ENCODE data around the gene C14orf132.

Gene C14orf132

GRCh38 chr14:96121660-96122395, 82.7 kb downstream of the C14orf132 start:
- TF ChIP-seq SNAI2 (CRISPR knock-in tag; IDR thresholded peaks at IDR 0.05) (no peak), TCF4 (CRISPR knock-in tag; IDR thresholded peaks at IDR 0.05; ENCODE audit: borderline replicate concordance) (no peak), ARNTL (CRISPR knock-in tag; IDR thresholded peaks at IDR 0.05; ENCODE audit: borderline replicate concordance, low read depth) (no peak), ZNF70 (CRISPR knock-in tag; IDR thresholded peaks at IDR 0.05) (no peak), GLIS3 (CRISPR knock-in tag; IDR thresholded peaks at IDR 0.05) (no peak), ZC3H10 (CRISPR knock-in tag; IDR thresholded peaks at IDR 0.05) (no peak), ZNF8 (CRISPR knock-in tag; IDR thresholded peaks at IDR 0.05) (no peak), ZNF565 (CRISPR knock-in tag; conservative IDR thresholded peaks at IDR 0.05; ENCODE audit: low read depth) (no peak), PATZ1 (CRISPR knock-in tag; IDR thresholded peaks at IDR 0.05; ENCODE audit: borderline replicate concordance) (no peak), CSRNP3 (CRISPR knock-in tag; IDR thresholded peaks at IDR 0.05) (no peak), RARB (CRISPR knock-in tag; IDR thresholded peaks at IDR 0.05) (no peak), ZFP30 (CRISPR knock-in tag; IDR thresholded peaks at IDR 0.05) (no peak), BACH2 (CRISPR knock-in tag; IDR thresholded peaks at IDR 0.05; ENCODE audit: borderline replicate concordance) (no peak), ESRRG (CRISPR knock-in tag; IDR thresholded peaks at IDR 0.05) (no peak), ZFP3 (CRISPR knock-in tag; IDR thresholded peaks at IDR 0.05) (no peak), CSDC2 (CRISPR knock-in tag; IDR thresholded peaks at IDR 0.05) (no peak), ISL1 (CRISPR knock-in tag; IDR thresholded peaks at IDR 0.05) (no peak)
- TF ChIP-seq, protein P1, sequence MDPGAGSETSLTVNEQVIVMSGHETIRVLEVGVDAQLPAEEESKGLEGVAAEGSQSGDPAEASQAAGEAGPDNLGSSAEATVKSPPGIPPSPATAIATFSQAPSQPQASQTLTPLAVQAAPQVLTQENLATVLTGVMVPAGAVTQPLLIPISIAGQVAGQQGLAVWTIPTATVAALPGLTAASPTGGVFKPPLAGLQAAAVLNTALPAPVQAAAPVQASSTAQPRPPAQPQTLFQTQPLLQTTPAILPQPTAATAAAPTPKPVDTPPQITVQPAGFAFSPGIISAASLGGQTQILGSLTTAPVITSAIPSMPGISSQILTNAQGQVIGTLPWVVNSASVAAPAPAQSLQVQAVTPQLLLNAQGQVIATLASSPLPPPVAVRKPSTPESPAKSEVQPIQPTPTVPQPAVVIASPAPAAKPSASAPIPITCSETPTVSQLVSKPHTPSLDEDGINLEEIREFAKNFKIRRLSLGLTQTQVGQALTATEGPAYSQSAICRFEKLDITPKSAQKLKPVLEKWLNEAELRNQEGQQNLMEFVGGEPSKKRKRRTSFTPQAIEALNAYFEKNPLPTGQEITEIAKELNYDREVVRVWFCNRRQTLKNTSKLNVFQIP (CRISPR knock-in tag; IDR thresholded peaks at IDR 0.05; ENCODE audit: borderline replicate concordance, low read depth): no peak
- TF ChIP-seq, protein P2, sequence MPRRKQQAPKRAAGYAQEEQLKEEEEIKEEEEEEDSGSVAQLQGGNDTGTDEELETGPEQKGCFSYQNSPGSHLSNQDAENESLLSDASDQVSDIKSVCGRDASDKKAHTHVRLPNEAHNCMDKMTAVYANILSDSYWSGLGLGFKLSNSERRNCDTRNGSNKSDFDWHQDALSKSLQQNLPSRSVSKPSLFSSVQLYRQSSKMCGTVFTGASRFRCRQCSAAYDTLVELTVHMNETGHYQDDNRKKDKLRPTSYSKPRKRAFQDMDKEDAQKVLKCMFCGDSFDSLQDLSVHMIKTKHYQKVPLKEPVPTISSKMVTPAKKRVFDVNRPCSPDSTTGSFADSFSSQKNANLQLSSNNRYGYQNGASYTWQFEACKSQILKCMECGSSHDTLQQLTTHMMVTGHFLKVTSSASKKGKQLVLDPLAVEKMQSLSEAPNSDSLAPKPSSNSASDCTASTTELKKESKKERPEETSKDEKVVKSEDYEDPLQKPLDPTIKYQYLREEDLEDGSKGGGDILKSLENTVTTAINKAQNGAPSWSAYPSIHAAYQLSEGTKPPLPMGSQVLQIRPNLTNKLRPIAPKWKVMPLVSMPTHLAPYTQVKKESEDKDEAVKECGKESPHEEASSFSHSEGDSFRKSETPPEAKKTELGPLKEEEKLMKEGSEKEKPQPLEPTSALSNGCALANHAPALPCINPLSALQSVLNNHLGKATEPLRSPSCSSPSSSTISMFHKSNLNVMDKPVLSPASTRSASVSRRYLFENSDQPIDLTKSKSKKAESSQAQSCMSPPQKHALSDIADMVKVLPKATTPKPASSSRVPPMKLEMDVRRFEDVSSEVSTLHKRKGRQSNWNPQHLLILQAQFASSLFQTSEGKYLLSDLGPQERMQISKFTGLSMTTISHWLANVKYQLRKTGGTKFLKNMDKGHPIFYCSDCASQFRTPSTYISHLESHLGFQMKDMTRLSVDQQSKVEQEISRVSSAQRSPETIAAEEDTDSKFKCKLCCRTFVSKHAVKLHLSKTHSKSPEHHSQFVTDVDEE (CRISPR knock-in tag; IDR thresholded peaks at IDR 0.05): no peak
- no peak for ATAC-seq

DNA sequence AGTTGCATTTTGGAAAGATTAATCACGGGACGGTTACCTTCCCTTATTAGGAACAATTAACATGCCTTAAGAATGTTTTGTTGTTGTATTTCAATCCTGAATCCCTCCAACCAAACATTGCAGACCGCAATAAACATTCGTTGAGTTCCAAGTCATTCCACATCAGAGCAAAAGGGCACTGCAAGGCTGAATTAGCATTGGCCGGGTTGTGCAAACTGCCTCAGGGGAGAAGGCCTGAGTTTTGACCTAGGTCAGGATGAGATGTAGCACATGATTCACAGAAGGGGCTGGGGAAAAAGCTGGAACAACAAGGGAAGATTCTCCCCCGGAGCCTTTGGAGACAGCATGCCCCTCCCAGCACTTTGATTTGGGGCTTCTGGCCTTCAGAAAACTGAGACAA, 83.3 kb downstream of the C14orf132 start:
- TF ChIP-seq ZNF8 (CRISPR knock-in tag; IDR thresholded peaks at IDR 0.05) (no peak), ZNF565 (CRISPR knock-in tag; conservative IDR thresholded peaks at IDR 0.05; ENCODE audit: low read depth) (no peak), ZC3H10 (CRISPR knock-in tag; IDR thresholded peaks at IDR 0.05) (no peak), ZFP3 (CRISPR knock-in tag; IDR thresholded peaks at IDR 0.05) (no peak), CSRNP3 (CRISPR knock-in tag; IDR thresholded peaks at IDR 0.05) (no peak), TOX (CRISPR knock-in tag; IDR thresholded peaks at IDR 0.05; ENCODE audit: borderline replicate concordance) (no peak), OSR1 (CRISPR knock-in tag; IDR thresholded peaks at IDR 0.05) (no peak), PPARA (CRISPR knock-in tag; IDR thresholded peaks at IDR 0.05; ENCODE audit: borderline replicate concordance) (no peak), RARB (CRISPR knock-in tag; IDR thresholded peaks at IDR 0.05) (no peak), CSDC2 (CRISPR knock-in tag; IDR thresholded peaks at IDR 0.05) (no peak), ISL1 (CRISPR knock-in tag; IDR thresholded peaks at IDR 0.05) (no peak), ARNTL (CRISPR knock-in tag; IDR thresholded peaks at IDR 0.05; ENCODE audit: borderline replicate concordance, low read depth) (no peak), ESRRG (CRISPR knock-in tag; IDR thresholded peaks at IDR 0.05) (no peak), BACH2 (CRISPR knock-in tag; IDR thresholded peaks at IDR 0.05; ENCODE audit: borderline replicate concordance) (no peak), GLIS3 (CRISPR knock-in tag; IDR thresholded peaks at IDR 0.05) (no peak), ZNF70 (CRISPR knock-in tag; IDR thresholded peaks at IDR 0.05) (no peak), TCF4 (CRISPR knock-in tag; IDR thresholded peaks at IDR 0.05; ENCODE audit: borderline replicate concordance) (no peak)
- TF ChIP-seq, protein P3, sequence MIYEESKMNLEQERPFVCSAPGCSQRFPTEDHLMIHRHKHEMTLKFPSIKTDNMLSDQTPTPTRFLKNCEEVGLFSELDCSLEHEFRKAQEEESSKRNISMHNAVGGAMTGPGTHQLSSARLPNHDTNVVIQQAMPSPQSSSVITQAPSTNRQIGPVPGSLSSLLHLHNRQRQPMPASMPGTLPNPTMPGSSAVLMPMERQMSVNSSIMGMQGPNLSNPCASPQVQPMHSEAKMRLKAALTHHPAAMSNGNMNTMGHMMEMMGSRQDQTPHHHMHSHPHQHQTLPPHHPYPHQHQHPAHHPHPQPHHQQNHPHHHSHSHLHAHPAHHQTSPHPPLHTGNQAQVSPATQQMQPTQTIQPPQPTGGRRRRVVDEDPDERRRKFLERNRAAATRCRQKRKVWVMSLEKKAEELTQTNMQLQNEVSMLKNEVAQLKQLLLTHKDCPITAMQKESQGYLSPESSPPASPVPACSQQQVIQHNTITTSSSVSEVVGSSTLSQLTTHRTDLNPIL (CRISPR knock-in tag; IDR thresholded peaks at IDR 0.05; ENCODE audit: low read depth): no peak
- TF ChIP-seq, protein P2 (CRISPR knock-in tag; IDR thresholded peaks at IDR 0.05): no peak
- no peak for ATAC-seq

Measured in SK-N-SH treated with all-trans-retinoic acid at 6 μM for 48 hours (cell line).